Activated T-cell treated with anti-CD3 and anti-CD28 coated beads, Interleukin-2, amount 50 U/mL, for 4 hours (primary cell): ENCODE data around the gene CNDP1. TPM values are rescaled to one million over a fixed set of nuclear protein-coding genes. Genes with fewer than 3 reads are reported as not detected.
A peak's percentile ranks its signal among the peaks of the same experiment; 100 is the strongest.

ENCODE experiments used
- ATAC-seq, 2 donors: fragments of 200-7000 bp; cut with Tn5 transposase; one replicate each; pipeline ENCODE4 v1.10.0; 2021
- DNase-seq: peaks from one replicate; pipeline ENCODE4 v3.0.0-alpha.2; 2020
- H3K27me3 Mint-ChIP-seq: one replicate; pipeline ENCODE4 v1.8.0; 2021; ENCODE audit warnings: low read depth, mixed read lengths
- H3K36me3 Mint-ChIP-seq: one replicate; pipeline ENCODE4 v1.8.0; 2022; ENCODE audit warnings: mixed read lengths; ENCODE audit not compliant: insufficient read depth
- H3K4me1 Mint-ChIP-seq: one replicate; pipeline ENCODE4 v1.8.0; 2021; ENCODE audit warnings: low read depth, mixed read lengths
- H3K4me3 Mint-ChIP-seq: one replicate; pipeline ENCODE4 v1.8.0; 2021; ENCODE audit warnings: mild to moderate bottlenecking, moderate library complexity, mixed read lengths
- H3K9me3 Mint-ChIP-seq: one replicate; pipeline ENCODE4 v1.8.0; 2021; ENCODE audit warnings: mixed read lengths
- total RNA-seq, 3 donors: library from RNA; stranded (reverse); gene quantifications; one replicate each; pipeline ENCODE4 v1.2.1, GENCODE V29; 2021

The CNDP1 gene, protein sequence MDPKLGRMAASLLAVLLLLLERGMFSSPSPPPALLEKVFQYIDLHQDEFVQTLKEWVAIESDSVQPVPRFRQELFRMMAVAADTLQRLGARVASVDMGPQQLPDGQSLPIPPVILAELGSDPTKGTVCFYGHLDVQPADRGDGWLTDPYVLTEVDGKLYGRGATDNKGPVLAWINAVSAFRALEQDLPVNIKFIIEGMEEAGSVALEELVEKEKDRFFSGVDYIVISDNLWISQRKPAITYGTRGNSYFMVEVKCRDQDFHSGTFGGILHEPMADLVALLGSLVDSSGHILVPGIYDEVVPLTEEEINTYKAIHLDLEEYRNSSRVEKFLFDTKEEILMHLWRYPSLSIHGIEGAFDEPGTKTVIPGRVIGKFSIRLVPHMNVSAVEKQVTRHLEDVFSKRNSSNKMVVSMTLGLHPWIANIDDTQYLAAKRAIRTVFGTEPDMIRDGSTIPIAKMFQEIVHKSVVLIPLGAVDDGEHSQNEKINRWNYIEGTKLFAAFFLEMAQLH
- total RNA-seq: under 1 TPM; 0.15 to 0.49 (median 0.40) TPM

GRCh38 chr18:74534150-74534969 lies at the start of gene CNDP1:
Gene CNDP1, plus strand, starts transcription at chr18:74534500. Its CDS starts 168 bp downstream, at chr18:74534668.
- no peaks in the 10 kb centered on the region for H3K36me3 Mint-ChIP-seq
- no peak within 1 kb of the TSS for H3K4me3 Mint-ChIP-seq
- peaks cover 2% of the 10 kb centered on the region for H3K27me3 Mint-ChIP-seq
- no peak for DNase-seq
- peaks cover 5% of the 10 kb centered on the region for H3K9me3 Mint-ChIP-seq
- ATAC-seq: no peak
- H3K4me1 Mint-ChIP-seq: no peaks in the 10 kb centered on the region

- Mint-ChIP-seq H3K36me3 (no peaks in the 10 kb centered on the region), H3K27me3 (peaks cover 4% of the 10 kb centered on the region), H3K4me1 (peaks cover 9% of the 10 kb centered on the region), H3K4me3 (no peak overlapping the region), H3K9me3 (no peaks in the 10 kb centered on the region)
- DNase-seq (no peak), ATAC-seq (no peak)
These were observed 48.0 kb upstream of the CNDP1 start for GRCh38 chr18:74486119-74486849.

DNA sequence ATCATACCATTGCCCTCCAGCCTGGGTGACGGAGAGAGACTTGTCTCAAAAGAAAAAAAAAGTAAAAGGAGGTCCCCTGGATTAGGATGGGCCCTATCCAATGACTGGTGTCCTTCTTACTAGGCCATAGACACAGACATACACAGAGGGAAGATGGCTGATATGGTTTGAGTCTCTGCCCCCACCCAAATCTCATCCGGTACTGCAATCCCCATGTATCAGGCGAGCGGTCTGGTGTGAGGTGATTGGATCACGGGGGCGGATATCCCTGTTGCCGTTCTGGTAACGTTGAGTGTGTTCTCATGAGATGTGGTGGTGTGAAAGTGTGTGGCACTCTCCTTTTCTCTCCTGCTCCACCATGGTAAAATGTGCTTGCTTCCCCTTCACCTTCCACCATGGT lies 45.9 kb upstream of the CNDP1 start:
- H3K27me3 Mint-ChIP-seq: no peaks in the 10 kb centered on the region
- ATAC-seq: no peak
- no peaks in the 10 kb centered on the region for H3K36me3 Mint-ChIP-seq
- no peak for DNase-seq
- H3K4me1 Mint-ChIP-seq: peaks cover 9% of the 10 kb centered on the region
- H3K9me3 Mint-ChIP-seq: no peaks in the 10 kb centered on the region
- no peak overlapping the region for H3K4me3 Mint-ChIP-seq

GRCh38 chr18:74488864-74489263 lies 45.4 kb upstream of the CNDP1 start:
- DNase-seq (no peak), ATAC-seq (no peak)
- peaks cover 11% of the 10 kb centered on the region for H3K4me1 Mint-ChIP-seq
- H3K4me3 Mint-ChIP-seq: no peak overlapping the region
- no peaks in the 10 kb centered on the region for H3K9me3 Mint-ChIP-seq
- no peaks in the 10 kb centered on the region for H3K27me3 Mint-ChIP-seq
- H3K36me3 Mint-ChIP-seq: no peaks in the 10 kb centered on the region

GRCh38 chr18:74489676-74490075 lies 44.6 kb upstream of the CNDP1 start:
- no peaks in the 10 kb centered on the region for H3K27me3 Mint-ChIP-seq
- H3K4me3 Mint-ChIP-seq: no peak overlapping the region
- H3K36me3 Mint-ChIP-seq: no peaks in the 10 kb centered on the region
- H3K4me1 Mint-ChIP-seq: peaks cover 11% of the 10 kb centered on the region
- no peak for DNase-seq
- H3K9me3 Mint-ChIP-seq: no peaks in the 10 kb centered on the region
- ATAC-seq: no peak

GRCh38 chr18:74492259-74492658 lies 42.0 kb upstream of the CNDP1 start:
- no peaks in the 10 kb centered on the region for H3K27me3 Mint-ChIP-seq
- no peak for ATAC-seq
- H3K4me1 Mint-ChIP-seq: peaks cover 17% of the 10 kb centered on the region
- H3K36me3 Mint-ChIP-seq: no peaks in the 10 kb centered on the region
- no peaks in the 10 kb centered on the region for H3K9me3 Mint-ChIP-seq
- DNase-seq: no peak
- H3K4me3 Mint-ChIP-seq: no peak overlapping the region

- peak; percentile 52 for DNase-seq
- peak in 1 of 2 donors; percentile 9 for ATAC-seq
- no peaks in the 10 kb centered on the region for H3K36me3 Mint-ChIP-seq
- H3K4me3 Mint-ChIP-seq: no peak overlapping the region
- H3K9me3 Mint-ChIP-seq: no peaks in the 10 kb centered on the region
- peaks cover 31% of the 10 kb centered on the region for H3K4me1 Mint-ChIP-seq
- H3K27me3 Mint-ChIP-seq: no peaks in the 10 kb centered on the region
These were observed 40.6 kb upstream of the CNDP1 start for GRCh38 chr18:74493689-74494088.

DNA sequence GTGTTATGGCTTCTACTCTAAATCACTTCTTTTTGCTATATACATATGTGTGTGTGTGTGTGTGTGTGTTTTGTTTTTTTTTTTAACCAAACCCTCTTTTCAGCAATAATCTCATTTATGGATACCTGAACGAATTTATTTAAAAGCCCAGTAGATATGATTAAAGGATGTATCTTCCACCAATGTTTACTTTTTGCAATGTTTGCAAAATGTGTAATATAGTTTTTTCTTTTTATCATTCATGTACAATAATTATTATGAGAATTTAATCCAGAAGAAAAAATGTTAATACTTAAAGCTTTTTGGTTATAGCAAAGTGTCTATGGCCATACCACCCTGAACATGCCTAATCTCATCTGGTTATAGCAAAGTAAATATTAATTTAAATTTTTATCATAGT lies 39.8 kb upstream of the CNDP1 start:
- Mint-ChIP-seq H3K4me1 (peaks cover 38% of the 10 kb centered on the region), H3K27me3 (no peaks in the 10 kb centered on the region), H3K36me3 (no peaks in the 10 kb centered on the region), H3K4me3 (peak overlapping the region; percentile 39), H3K9me3 (no peaks in the 10 kb centered on the region)
- ATAC-seq (no peak), DNase-seq (no peak)

- no peaks in the 10 kb centered on the region for H3K27me3 Mint-ChIP-seq
- ATAC-seq: peak; percentile 78 to 79
- no peaks in the 10 kb centered on the region for H3K9me3 Mint-ChIP-seq
- peaks cover 6% of the 10 kb centered on the region for H3K36me3 Mint-ChIP-seq
- DNase-seq: peak; percentile 99
- peaks cover 50% of the 10 kb centered on the region for H3K4me1 Mint-ChIP-seq
- peak within 1 kb of the TSS; percentile 85 for H3K4me3 Mint-ChIP-seq
These were observed 38.5 kb upstream of the CNDP1 start, which contains the start of gene CNDP2 for GRCh38 chr18:74495581-74496507. Gene CNDP2, plus strand, starts transcription at chr18:74496363. Its CDS starts 3,611 bp downstream, at chr18:74499974.

GRCh38 chr18:74496508-74497323 lies 37.6 kb upstream of the CNDP1 start:
- no peaks in the 10 kb centered on the region for H3K9me3 Mint-ChIP-seq
- H3K36me3 Mint-ChIP-seq: peaks cover 12% of the 10 kb centered on the region
- no peaks in the 10 kb centered on the region for H3K27me3 Mint-ChIP-seq
- peak overlapping the region; percentile 85 for H3K4me3 Mint-ChIP-seq
- peaks cover 58% of the 10 kb centered on the region for H3K4me1 Mint-ChIP-seq
- peak; percentile 30 to 32 for ATAC-seq
- peak; percentile 24 for DNase-seq

DNA sequence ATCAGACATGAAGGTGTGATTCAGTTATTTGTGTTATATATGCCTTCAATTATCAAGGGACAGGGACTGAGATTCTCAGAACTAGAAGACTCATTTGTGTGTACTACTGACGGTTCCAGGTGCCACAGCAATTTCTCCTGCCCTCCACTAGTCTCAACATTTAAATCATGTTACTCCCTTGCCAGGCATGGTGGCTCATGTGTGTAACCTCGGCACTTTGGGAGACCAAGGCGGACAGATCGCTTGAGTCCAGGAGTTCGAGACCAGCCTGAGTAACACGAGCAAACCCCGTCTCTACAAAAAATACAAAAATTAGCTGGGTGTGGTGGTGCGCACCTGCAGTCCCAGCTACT lies 37.0 kb upstream of the CNDP1 start:
- H3K4me3 Mint-ChIP-seq: peak overlapping the region; percentile 85
- no peaks in the 10 kb centered on the region for H3K9me3 Mint-ChIP-seq
- DNase-seq (no peak), ATAC-seq (no peak)
- H3K27me3 Mint-ChIP-seq: no peaks in the 10 kb centered on the region
- H3K36me3 Mint-ChIP-seq: peaks cover 12% of the 10 kb centered on the region
- peaks cover 58% of the 10 kb centered on the region for H3K4me1 Mint-ChIP-seq

DNA sequence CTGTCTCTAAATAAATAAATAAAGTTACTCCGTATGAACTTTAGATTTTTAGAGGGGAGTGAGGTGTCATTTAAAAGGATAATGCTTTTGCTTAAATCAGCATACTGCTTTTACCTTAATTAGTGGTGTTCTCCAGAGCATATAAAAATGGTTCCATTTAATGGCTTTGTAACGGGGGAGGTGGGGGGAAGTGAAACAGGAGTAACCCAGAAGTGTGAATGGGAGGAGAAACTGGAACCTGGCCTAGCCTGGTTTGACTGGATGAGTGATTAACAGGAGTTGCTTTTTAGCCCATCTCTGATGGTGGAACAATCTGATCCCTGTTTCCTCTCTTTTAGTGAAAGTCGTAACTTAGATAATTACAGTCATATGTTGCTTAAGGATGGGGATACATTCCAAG lies 36.5 kb upstream of the CNDP1 start:
- peak overlapping the region; percentile 85 for H3K4me3 Mint-ChIP-seq
- ATAC-seq (no peak), DNase-seq (no peak)
- no peaks in the 10 kb centered on the region for H3K27me3 Mint-ChIP-seq
- H3K36me3 Mint-ChIP-seq: peaks cover 16% of the 10 kb centered on the region
- peaks cover 60% of the 10 kb centered on the region for H3K4me1 Mint-ChIP-seq
- H3K9me3 Mint-ChIP-seq: no peaks in the 10 kb centered on the region
